Trophoblast cell (in vitro differentiated cells and primary cell): ENCODE measurements around the gene POGLUT3.

Experiments
- DNase-seq, 2 donors: peaks; one replicate each; pipeline ENCODE4 v3.0.0-alpha.2; 2016
- H2AFZ ChIP-seq: 2 replicates; pipeline ENCODE4 v1.6.1; 2013; ENCODE audit warnings: low read length, moderate library complexity, mild to moderate bottlenecking; ENCODE audit not compliant: insufficient read depth, poor library complexity
- H2AK5ac ChIP-seq: 2 replicates; pipeline ENCODE4 v1.6.1; 2013; ENCODE audit warnings: mild to moderate bottlenecking, low read length
- H2BK120ac ChIP-seq: 2 replicates; pipeline ENCODE4 v1.6.1; 2013; ENCODE audit warnings: low read length, mild to moderate bottlenecking, moderate library complexity; ENCODE audit not compliant: insufficient read depth, poor library complexity
- H2BK12ac ChIP-seq: 2 replicates; pipeline ENCODE4 v1.6.1; 2013; ENCODE audit warnings: mild to moderate bottlenecking, low read length, moderate library complexity
- H2BK5ac ChIP-seq: 2 replicates; pipeline ENCODE4 v1.6.1; 2013; ENCODE audit warnings: low read length, low read depth, moderate library complexity, mild to moderate bottlenecking; ENCODE audit not compliant: poor library complexity
- H3K14ac ChIP-seq: 2 replicates; pipeline ENCODE4 v1.6.1; 2013; ENCODE audit warnings: mild to moderate bottlenecking, low read length
- H3K18ac ChIP-seq: 2 replicates; pipeline ENCODE4 v1.6.1; 2013; ENCODE audit warnings: mild to moderate bottlenecking, low read length
- H3K23ac ChIP-seq: 2 replicates; pipeline ENCODE4 v1.6.1; 2013; ENCODE audit warnings: low read length
- H3K27ac ChIP-seq: 2 replicates; pipeline ENCODE4 v1.5.1; 2013; ENCODE audit warnings: low read depth, mild to moderate bottlenecking, inconsistent platforms, low read length, moderate library complexity
- H3K27me3 ChIP-seq: 2 replicates; pipeline ENCODE4 v1.6.1; 2013; ENCODE audit warnings: inconsistent platforms, mild to moderate bottlenecking, low read length, moderate library complexity; ENCODE audit not compliant: insufficient read depth
- H3K36me3 ChIP-seq, 2 experiments: 1 replicate in 1 of 2; 2 replicates in 1 of 2; pipeline ENCODE4 v1.6.1; 2013; ENCODE audit warnings: low read length in 2 of 2, mild to moderate bottlenecking in 2 of 2, moderate library complexity in 1 of 2; ENCODE audit not compliant: insufficient read depth in 2 of 2, control insufficient read depth in 1 of 2
- H3K4ac ChIP-seq: 2 replicates; pipeline ENCODE4 v1.6.1; 2013; ENCODE audit warnings: low read depth, mild to moderate bottlenecking, low read length, moderate library complexity
- H3K4me1 ChIP-seq, 2 experiments: 1 replicate in 1 of 2; 2 replicates in 1 of 2; pipeline ENCODE4 v1.6.1; 2013; ENCODE audit warnings: low read length in 2 of 2, mild to moderate bottlenecking in 2 of 2, moderate library complexity in 1 of 2; ENCODE audit not compliant: insufficient read depth in 2 of 2, control insufficient read depth in 1 of 2
- H3K4me2 ChIP-seq: 2 replicates; pipeline ENCODE4 v1.6.1; 2013; ENCODE audit warnings: inconsistent platforms, mild to moderate bottlenecking, low read length, moderate library complexity
- H3K4me3 ChIP-seq: 2 replicates; pipeline ENCODE4 v1.5.1; 2013; ENCODE audit warnings: mild to moderate bottlenecking, low read depth, low read length, inconsistent platforms
- H3K79me1 ChIP-seq: one replicate; pipeline ENCODE4 v1.6.1; 2013; ENCODE audit warnings: low read length
- H3K79me2 ChIP-seq: 2 replicates; pipeline ENCODE4 v1.6.1; 2013; ENCODE audit warnings: low read length, mild to moderate bottlenecking; ENCODE audit not compliant: control insufficient read depth, insufficient read depth, poor library complexity
- H3K9ac ChIP-seq: 2 replicates; pipeline ENCODE4 v1.6.1; 2013; ENCODE audit warnings: mild to moderate bottlenecking, low read length
- H3K9me3 ChIP-seq: 2 replicates; pipeline ENCODE4 v1.6.1; 2013; ENCODE audit warnings: low read depth, mild to moderate bottlenecking, control low read depth, inconsistent platforms, low read length; ENCODE audit not compliant: insufficient read depth
- H4K12ac ChIP-seq: 2 replicates; pipeline ENCODE4 v1.6.1; 2013; ENCODE audit warnings: low read depth, mild to moderate bottlenecking, low read length, moderate library complexity
- H4K8ac ChIP-seq: 2 replicates; pipeline ENCODE4 v1.6.1; 2013; ENCODE audit warnings: low read depth, mild to moderate bottlenecking, low read length, moderate library complexity
- H4K91ac ChIP-seq: one replicate; pipeline ENCODE4 v1.6.1; 2013; ENCODE audit warnings: low read depth, mild to moderate bottlenecking, low read length, moderate library complexity
- WGBS: extraction: QIAGEN DNeasy Blood & Tissue Kit; methylation state at CpG from one replicate; pipeline ENCODE4 v1.1.7; 2013; ENCODE audit warnings: missing lambda C conversion rate; ENCODE audit not compliant: insufficient read length, insufficient coverage; ENCODE audit errors: extremely low coverage; 5-methylcytosine and 5-hydroxymethylcytosine counted together

Gene POGLUT3

DNA sequence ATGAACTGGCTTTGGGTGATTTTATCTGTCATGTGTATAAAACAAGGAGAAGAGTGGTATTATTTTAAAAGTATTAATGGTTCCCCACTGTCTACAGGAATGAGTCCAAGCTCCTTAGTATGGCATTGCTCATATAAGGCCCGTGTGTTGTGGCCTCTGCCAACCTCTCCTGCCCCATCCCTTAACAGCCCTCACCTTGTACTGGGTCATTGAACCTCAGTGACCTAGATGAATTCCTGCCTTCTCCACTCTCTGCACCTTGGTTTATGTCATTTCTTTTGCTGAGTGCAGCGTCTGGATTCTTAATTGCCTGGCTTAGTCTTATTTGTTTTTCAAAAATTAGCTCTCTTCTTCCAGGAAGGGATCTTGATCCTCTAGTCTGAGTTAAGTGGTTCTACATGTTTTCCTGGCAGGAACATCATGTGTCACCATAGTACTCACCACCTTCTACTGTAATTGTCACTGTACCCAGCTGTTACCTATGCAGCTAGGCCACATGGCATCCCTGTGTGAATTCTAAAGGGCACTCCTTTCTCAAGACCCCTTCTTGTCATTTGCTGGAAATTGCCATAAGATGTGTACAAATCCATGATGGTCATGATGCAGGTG, 36.2 kb upstream of the POGLUT3 start:
- no CpG with 5 or more reads among the region's 2 CpGs for WGBS

DNA sequence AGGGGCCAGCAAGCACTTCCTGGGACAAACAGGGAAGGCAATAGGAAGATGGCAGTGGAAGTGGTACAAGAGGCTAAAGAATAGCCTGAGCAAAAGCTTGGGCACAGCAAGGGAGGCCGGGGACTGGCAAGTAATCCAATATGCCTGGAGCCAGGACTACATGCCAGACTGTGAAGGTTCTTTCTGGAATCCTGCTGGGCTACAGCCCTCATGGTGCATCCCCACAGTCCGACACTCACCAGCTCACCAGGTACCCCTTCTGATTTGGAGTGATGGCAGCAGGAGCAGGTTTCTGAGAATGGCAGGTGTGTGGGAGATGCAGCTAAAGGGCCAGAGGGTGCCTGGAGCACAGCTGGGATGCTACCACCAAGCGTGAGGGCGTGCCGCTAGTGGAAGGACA, 32.2 kb upstream of the POGLUT3 start:
- no peak overlapping the region for H3K23ac ChIP-seq
- H3K9me3 ChIP-seq, result no peaks in the 10 kb centered on the region
- no peak overlapping the region for H2BK5ac ChIP-seq
- no peaks in the 10 kb centered on the region for H3K4me1 ChIP-seq
- no peaks in the 10 kb centered on the region for H3K79me1 ChIP-seq
- DNase-seq, result no peak
- no peak overlapping the region for H3K18ac ChIP-seq
- H2BK12ac ChIP-seq, result no peak overlapping the region
- peaks cover 3 to 12% of the 10 kb centered on the region in 2 experiments for H3K36me3 ChIP-seq
- no peaks in the 10 kb centered on the region for H3K79me2 ChIP-seq
- no peak overlapping the region for H4K12ac ChIP-seq
- no peak overlapping the region for H4K8ac ChIP-seq
- H3K4me2 ChIP-seq, result no peak overlapping the region
- H2AK5ac ChIP-seq, result no peak overlapping the region
- H3K27me3 ChIP-seq, result no peaks in the 10 kb centered on the region
- no peak overlapping the region for H3K14ac ChIP-seq
- H3K4ac ChIP-seq, result no peak overlapping the region
- no CpG with 5 or more reads among the region's 5 CpGs for WGBS
- H3K9ac ChIP-seq, result no peak overlapping the region
- no peak overlapping the region for H2AFZ ChIP-seq
- no peak overlapping the region for H3K4me3 ChIP-seq
- no peak overlapping the region for H4K91ac ChIP-seq
- H2BK120ac ChIP-seq, result no peak overlapping the region
- H3K27ac ChIP-seq, result no peak overlapping the region

More for the DNA sequence above, 36.2 kb upstream of the POGLUT3 start:
- H3K27ac ChIP-seq, result no peak overlapping the region
- no peak overlapping the region for H3K23ac ChIP-seq
- H3K79me1 ChIP-seq, result no peaks in the 10 kb centered on the region
- H3K36me3 ChIP-seq, result peaks cover 4 to 10% of the 10 kb centered on the region in 2 experiments
- no peaks in the 10 kb centered on the region for H3K9me3 ChIP-seq
- no peak overlapping the region for H4K91ac ChIP-seq
- H2BK12ac ChIP-seq, result no peak overlapping the region
- no peak overlapping the region for H2BK120ac ChIP-seq
- no peak overlapping the region for H2AK5ac ChIP-seq
- peaks cover 2 to 9% of the 10 kb centered on the region in 2 experiments for H3K4me1 ChIP-seq
- no peak overlapping the region for H3K14ac ChIP-seq
- DNase-seq, result no peak
- H3K9ac ChIP-seq, result no peak overlapping the region
- H3K4me3 ChIP-seq, result no peak overlapping the region
- H3K4me2 ChIP-seq, result no peak overlapping the region
- H2AFZ ChIP-seq, result no peak overlapping the region
- no peaks in the 10 kb centered on the region for H3K79me2 ChIP-seq
- no peak overlapping the region for H2BK5ac ChIP-seq
- H4K8ac ChIP-seq, result no peak overlapping the region
- H3K4ac ChIP-seq, result no peak overlapping the region
- H3K18ac ChIP-seq, result no peak overlapping the region
- no peaks in the 10 kb centered on the region for H3K27me3 ChIP-seq
- H4K12ac ChIP-seq, result no peak overlapping the region

DNA sequence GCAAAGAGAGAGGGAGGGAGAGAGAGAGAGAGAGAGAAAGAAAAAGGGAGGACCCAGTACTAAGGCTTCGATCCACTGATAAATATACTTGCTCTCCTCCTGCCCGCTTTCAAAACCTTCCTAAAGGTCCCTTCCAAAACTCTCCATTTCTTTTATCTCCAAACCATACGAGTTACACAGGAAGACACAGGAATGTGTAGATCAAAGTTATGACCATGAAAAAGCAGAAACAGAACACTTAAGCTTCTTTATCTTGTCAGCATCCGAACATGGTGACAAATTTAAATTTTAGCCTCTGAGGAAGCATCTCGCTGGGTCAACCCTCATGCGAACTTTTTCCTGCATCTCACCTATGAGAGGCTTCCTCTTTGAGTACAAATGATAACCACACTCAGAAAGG, 29.2 kb upstream of the POGLUT3 start:
- H2AFZ ChIP-seq, result no peak overlapping the region
- no peak overlapping the region for H4K12ac ChIP-seq
- WGBS, result no CpG with 5 or more reads among the region's 6 CpGs

DNA sequence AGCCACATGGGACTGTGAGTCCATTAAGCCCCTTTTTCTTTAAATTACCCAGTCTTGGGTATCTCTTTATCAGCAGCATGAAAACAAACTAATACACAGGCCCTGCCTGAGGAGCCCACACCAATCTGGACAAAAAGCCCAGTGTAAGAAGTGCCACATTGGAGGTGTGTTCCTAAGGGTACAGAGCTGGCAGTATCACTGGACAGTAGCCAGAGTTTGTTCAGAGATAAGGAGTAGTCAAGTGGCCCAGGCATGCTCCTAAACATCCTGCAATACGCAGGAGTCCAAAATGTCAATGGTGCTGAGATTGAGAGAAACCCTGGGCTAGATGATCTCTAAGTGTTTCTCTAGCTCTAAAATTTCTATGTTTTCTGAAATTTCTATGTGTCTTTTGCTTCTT, 27.0 kb upstream of the POGLUT3 start:
- H2BK5ac ChIP-seq, result no peak overlapping the region
- no peak overlapping the region for H4K12ac ChIP-seq
- H3K36me3 ChIP-seq, result peaks cover 0 to 1% of the 10 kb centered on the region in 2 experiments
- no peak overlapping the region for H4K91ac ChIP-seq
- H2BK120ac ChIP-seq, result no peak overlapping the region
- WGBS, result no CpG with 5 or more reads among the region's 1 CpG
- no peak overlapping the region for H2AK5ac ChIP-seq
- no peaks in the 10 kb centered on the region for H3K27me3 ChIP-seq
- no peak overlapping the region for H3K27ac ChIP-seq
- H3K23ac ChIP-seq, result no peak overlapping the region
- no peak overlapping the region for H3K14ac ChIP-seq
- H4K8ac ChIP-seq, result no peak overlapping the region
- no peak for DNase-seq
- H3K4me2 ChIP-seq, result no peak overlapping the region
- H3K4me3 ChIP-seq, result no peak overlapping the region
- no peak overlapping the region for H3K4ac ChIP-seq
- no peak overlapping the region for H3K18ac ChIP-seq
- H3K9ac ChIP-seq, result no peak overlapping the region
- H3K9me3 ChIP-seq, result no peaks in the 10 kb centered on the region
- H2BK12ac ChIP-seq, result no peak overlapping the region
- peaks cover 3 to 5% of the 10 kb centered on the region in 2 experiments for H3K4me1 ChIP-seq
- no peaks in the 10 kb centered on the region for H3K79me2 ChIP-seq
- peaks cover 2% of the 10 kb centered on the region for H3K79me1 ChIP-seq
- H2AFZ ChIP-seq, result no peak overlapping the region

More for the DNA sequence above, 29.2 kb upstream of the POGLUT3 start:
- H2BK12ac ChIP-seq, result no peak overlapping the region
- H3K23ac ChIP-seq, result no peak overlapping the region
- no peak overlapping the region for H3K4me2 ChIP-seq
- no peak overlapping the region for H3K14ac ChIP-seq
- H4K91ac ChIP-seq, result no peak overlapping the region
- H2AK5ac ChIP-seq, result no peak overlapping the region
- H3K27me3 ChIP-seq, result no peaks in the 10 kb centered on the region
- H3K9me3 ChIP-seq, result no peaks in the 10 kb centered on the region
- no peak overlapping the region for H3K4ac ChIP-seq
- peaks cover 3 to 7% of the 10 kb centered on the region in 2 experiments for H3K36me3 ChIP-seq
- DNase-seq, result no peak
- H2BK5ac ChIP-seq, result no peak overlapping the region
- no peak overlapping the region for H3K27ac ChIP-seq
- peaks cover 2 to 4% of the 10 kb centered on the region in 2 experiments for H3K4me1 ChIP-seq
- no peak overlapping the region for H3K18ac ChIP-seq
- no peaks in the 10 kb centered on the region for H3K79me1 ChIP-seq
- H2BK120ac ChIP-seq, result no peak overlapping the region
- no peaks in the 10 kb centered on the region for H3K79me2 ChIP-seq
- H3K9ac ChIP-seq, result no peak overlapping the region
- no peak overlapping the region for H3K4me3 ChIP-seq
- no peak overlapping the region for H4K8ac ChIP-seq
